Fibroblast of mammary gland (primary cell): ENCODE results near the gene GABRB1.

Source experiments
- DNase-seq: peaks from one replicate; pipeline ENCODE4 v3.0.0-alpha.2; 2010; ENCODE audit warnings: low read depth
- H3K4me3 ChIP-seq: 2 replicates; pipeline ENCODE4 v1.5.1; 2011; ENCODE audit warnings: low read depth, mild to moderate bottlenecking, low read length, moderate library complexity; ENCODE audit not compliant: control insufficient read depth
- CTCF ChIP-seq: conservative IDR thresholded peaks from 2 replicates; pipeline ENCODE4 v1.5.1; 2011; ENCODE audit warnings: low read depth, low read length, inconsistent platforms; ENCODE audit not compliant: control insufficient read depth, insufficient read depth

The GABRB1 gene

GRCh38 chr4:47432749-47433148, 401.4 kb downstream of the GABRB1 start:
- DNase-seq: no peak
- TF ChIP-seq CTCF: no peak

GRCh38 chr4:47434931-47435330, 403.6 kb downstream of the GABRB1 start:
- DNase-seq: no peak
- no peak for TF ChIP-seq CTCF
- no peak overlapping the region for H3K4me3 ChIP-seq

More at GRCh38 chr4:47432749-47433148, 401.4 kb downstream of the GABRB1 start:
- no peak overlapping the region for H3K4me3 ChIP-seq

- no peak for TF ChIP-seq CTCF
- no peak overlapping the region for H3K4me3 ChIP-seq
- no peak for DNase-seq
Measured at GRCh38 chr4:47442980-47443379, 411.6 kb downstream of the GABRB1 start.

GRCh38 chr4:47444031-47444430, 412.7 kb downstream of the GABRB1 start:
- no peak for TF ChIP-seq CTCF
- DNase-seq: no peak
- H3K4me3 ChIP-seq: no peak overlapping the region

GRCh38 chr4:47451657-47452056, 420.3 kb downstream of the GABRB1 start:
- no peak for TF ChIP-seq CTCF
- peak; percentile 35 for DNase-seq
- no peak overlapping the region for H3K4me3 ChIP-seq

GRCh38 chr4:47462799-47463234, 431.4 kb downstream of the GABRB1 start:
- DNase-seq: peak; percentile 17
- no peak for TF ChIP-seq CTCF

More at GRCh38 chr4:47462799-47463234, 431.4 kb downstream of the GABRB1 start:
- H3K4me3 ChIP-seq: peak overlapping the region; percentile 92
